IPS-20b (cell line): ENCODE measurements around the gene JDP2.

ENCODE experiments used
- H3K27ac ChIP-seq: one replicate; pipeline ENCODE4 v1.5.1; 2013; ENCODE audit warnings: low read length
- H3K27me3 ChIP-seq: 2 replicates; pipeline ENCODE4 v1.6.1; 2013; ENCODE audit warnings: mild to moderate bottlenecking, low read length, inconsistent platforms; ENCODE audit not compliant: insufficient read depth
- H3K36me3 ChIP-seq: 2 replicates; pipeline ENCODE4 v1.6.1; 2013; ENCODE audit warnings: low read depth, mild to moderate bottlenecking, inconsistent platforms, low read length, moderate library complexity; ENCODE audit not compliant: insufficient read depth
- H3K4me1 ChIP-seq: 2 replicates; pipeline ENCODE4 v1.6.1; 2013; ENCODE audit warnings: mild to moderate bottlenecking, control low read depth, inconsistent platforms, low read length, moderate library complexity; ENCODE audit not compliant: insufficient read depth
- H3K4me3 ChIP-seq: 2 replicates; pipeline ENCODE4 v1.5.1; 2013; ENCODE audit warnings: mild to moderate bottlenecking, low read length, inconsistent platforms
- H3K9ac ChIP-seq: 2 replicates; pipeline ENCODE4 v1.6.1; 2013; ENCODE audit warnings: low read depth, mild to moderate bottlenecking, inconsistent platforms, low read length, moderate library complexity
- H3K9me3 ChIP-seq: 2 replicates; pipeline ENCODE4 v1.6.1; 2013; ENCODE audit warnings: mild to moderate bottlenecking, low read depth, low read length, inconsistent platforms; ENCODE audit not compliant: insufficient read depth

The JDP2 gene

GRCh38 chr14:75450381-75451276 lies 22.8 kb downstream of the JDP2 start:
- H3K27ac ChIP-seq, result no peak overlapping the region
- H3K36me3 ChIP-seq, result no peaks in the 10 kb centered on the region; the same call in 1 of the 2 replicates
- peaks cover 21% of the 10 kb centered on the region for H3K4me1 ChIP-seq
- H3K9me3 ChIP-seq, result no peaks in the 10 kb centered on the region
- H3K4me3 ChIP-seq, result no peak overlapping the region
- H3K9ac ChIP-seq, result no peak overlapping the region
- no peaks in the 10 kb centered on the region for H3K27me3 ChIP-seq

- H3K9me3 ChIP-seq, result no peaks in the 10 kb centered on the region
- peak overlapping the region; percentile 11 for H3K27ac ChIP-seq
- no peaks in the 10 kb centered on the region; the same call in 1 of the 2 replicates for H3K36me3 ChIP-seq
- no peaks in the 10 kb centered on the region for H3K27me3 ChIP-seq
- no peak overlapping the region for H3K4me3 ChIP-seq
- H3K4me1 ChIP-seq, result peaks cover 28% of the 10 kb centered on the region
- H3K9ac ChIP-seq, result peak overlapping the region; percentile 55
These were observed 24.5 kb downstream of the JDP2 start for GRCh38 chr14:75452324-75452723.

GRCh38 chr14:75452900-75453816 lies 25.3 kb downstream of the JDP2 start:
- no peaks in the 10 kb centered on the region; the same call in 1 of the 2 replicates for H3K36me3 ChIP-seq
- no peaks in the 10 kb centered on the region for H3K9me3 ChIP-seq
- H3K27me3 ChIP-seq, result no peaks in the 10 kb centered on the region
- H3K9ac ChIP-seq, result peak overlapping the region; percentile 74
- H3K4me3 ChIP-seq, result peak overlapping the region; percentile 13; the same call in 1 of the 2 replicates
- peak overlapping the region; percentile 11 for H3K27ac ChIP-seq
- peaks cover 31% of the 10 kb centered on the region for H3K4me1 ChIP-seq

DNA sequence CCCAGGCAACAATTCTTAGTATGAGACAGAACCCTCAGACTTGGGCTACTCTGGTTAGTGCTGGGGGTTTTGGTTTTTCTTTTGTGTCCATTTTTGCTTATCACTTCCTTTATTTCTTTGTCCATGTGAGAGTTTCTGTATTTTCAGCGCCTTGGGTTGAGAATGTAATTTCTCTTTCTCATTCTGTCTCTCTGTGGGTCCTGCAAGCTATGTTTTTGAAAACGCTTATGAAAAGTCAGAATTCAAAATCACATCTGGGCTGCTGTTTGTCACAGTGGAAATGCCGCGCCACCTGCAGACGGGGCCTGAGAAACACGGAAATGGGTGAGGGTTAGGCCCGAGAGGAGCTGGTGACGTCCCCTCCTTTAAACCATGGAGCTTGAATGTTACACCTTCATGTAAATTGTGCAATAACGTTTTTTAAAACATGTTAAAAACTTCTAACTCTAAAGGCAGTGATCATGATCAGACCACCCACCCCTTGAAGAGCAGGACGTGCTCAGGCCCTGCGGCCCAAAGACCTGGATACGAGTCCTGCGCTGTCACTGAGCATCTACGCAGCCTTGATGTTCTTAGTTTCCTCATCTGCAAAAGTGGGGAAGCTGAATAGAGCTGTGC lies 26.1 kb downstream of the JDP2 start:
- peak overlapping the region; percentile 11 for H3K27ac ChIP-seq

GRCh38 chr14:75454963-75455546 lies 27.2 kb downstream of the JDP2 start:
- Histone ChIP-seq H3K36me3 (no peaks in the 10 kb centered on the region; the same call in 1 of the 2 replicates), H3K27ac (no peak overlapping the region), H3K4me1 (peaks cover 36% of the 10 kb centered on the region), H3K4me3 (no peak overlapping the region), H3K9ac (no peak overlapping the region), H3K9me3 (no peaks in the 10 kb centered on the region), H3K27me3 (no peaks in the 10 kb centered on the region)

More for the DNA sequence above, 26.1 kb downstream of the JDP2 start:
- Histone ChIP-seq H3K9ac (peak overlapping the region; percentile 74), H3K4me3 (no peak overlapping the region), H3K36me3 (no peaks in the 10 kb centered on the region; the same call in 1 of the 2 replicates), H3K9me3 (no peaks in the 10 kb centered on the region), H3K4me1 (peaks cover 35% of the 10 kb centered on the region), H3K27me3 (no peaks in the 10 kb centered on the region)

DNA sequence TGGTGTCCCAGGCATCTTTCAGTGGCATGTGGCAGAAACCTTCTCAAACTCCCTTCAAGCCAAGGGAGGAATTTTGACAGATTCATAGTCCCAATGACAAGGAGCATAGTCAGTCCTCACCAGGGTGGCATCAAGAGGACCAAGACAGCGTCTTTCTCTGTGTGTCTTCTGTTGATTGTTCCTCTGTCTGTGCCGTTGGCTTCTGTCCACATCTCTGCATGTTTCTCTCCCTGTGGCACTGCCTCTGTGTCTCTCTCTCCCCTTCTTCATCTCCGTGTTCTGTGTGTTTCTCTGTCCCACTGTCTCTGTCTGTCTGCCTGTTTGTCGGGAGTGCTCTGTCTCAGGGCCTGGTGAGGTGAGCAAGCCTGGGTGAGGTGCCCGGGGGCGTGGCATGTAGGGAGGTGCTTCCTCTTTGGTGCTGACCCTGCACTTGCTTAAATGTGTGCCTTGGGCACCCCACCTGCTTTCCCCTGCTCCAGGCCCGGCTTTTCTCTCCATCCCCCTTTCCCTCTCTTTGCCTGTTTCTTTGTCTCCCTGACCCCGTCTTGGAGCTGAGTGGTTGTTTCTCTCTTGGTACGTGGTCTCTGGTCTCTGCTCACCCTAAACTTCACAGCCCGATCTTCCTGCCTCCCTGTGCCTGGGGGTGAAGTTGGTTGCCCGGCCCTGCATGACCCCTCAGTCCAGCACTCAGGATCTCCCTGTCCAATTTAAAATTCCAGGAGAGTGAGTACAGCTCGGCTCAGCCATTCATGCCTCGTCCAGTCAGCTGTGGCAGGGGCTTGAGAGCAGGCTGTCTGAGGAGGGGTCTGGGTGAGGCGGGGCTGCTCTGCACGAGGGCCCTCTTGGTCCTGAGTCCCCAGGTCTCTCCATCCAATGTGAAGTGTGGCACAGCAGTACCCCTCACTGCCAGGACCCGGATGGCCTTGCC lies 28.5 kb downstream of the JDP2 start:
- Histone ChIP-seq H3K4me3 (no peak overlapping the region), H3K27me3 (no peaks in the 10 kb centered on the region), H3K4me1 (peaks cover 36% of the 10 kb centered on the region), H3K9ac (no peak overlapping the region), H3K36me3 (no peaks in the 10 kb centered on the region; the same call in 1 of the 2 replicates), H3K9me3 (no peaks in the 10 kb centered on the region), H3K27ac (no peak overlapping the region)

- Histone ChIP-seq H3K9me3 (no peaks in the 10 kb centered on the region), H3K4me1 (peaks cover 36% of the 10 kb centered on the region), H3K27ac (no peak overlapping the region), H3K4me3 (no peak overlapping the region), H3K9ac (peak overlapping the region; percentile 13; the same call in 1 of the 2 replicates), H3K27me3 (no peaks in the 10 kb centered on the region), H3K36me3 (no peaks in the 10 kb centered on the region; the same call in 1 of the 2 replicates)
These were observed 29.1 kb downstream of the JDP2 start for GRCh38 chr14:75456997-75457335.

- Histone ChIP-seq H3K27ac (no peak overlapping the region), H3K4me1 (peaks cover 29% of the 10 kb centered on the region), H3K9ac (peak overlapping the region; percentile 13; the same call in 1 of the 2 replicates), H3K9me3 (no peaks in the 10 kb centered on the region), H3K27me3 (no peaks in the 10 kb centered on the region), H3K4me3 (no peak overlapping the region), H3K36me3 (peaks cover 5% of the 10 kb centered on the region; the same call in 1 of the 2 replicates)
These were observed 29.9 kb downstream of the JDP2 start for GRCh38 chr14:75457648-75458165.

GRCh38 chr14:75458305-75458704 lies 30.5 kb downstream of the JDP2 start:
- Histone ChIP-seq H3K27me3 (no peaks in the 10 kb centered on the region), H3K9ac (no peak overlapping the region), H3K9me3 (no peaks in the 10 kb centered on the region), H3K4me1 (peaks cover 27% of the 10 kb centered on the region), H3K27ac (no peak overlapping the region), H3K4me3 (no peak overlapping the region), H3K36me3 (peaks cover 10% of the 10 kb centered on the region; the same call in 1 of the 2 replicates)

DNA sequence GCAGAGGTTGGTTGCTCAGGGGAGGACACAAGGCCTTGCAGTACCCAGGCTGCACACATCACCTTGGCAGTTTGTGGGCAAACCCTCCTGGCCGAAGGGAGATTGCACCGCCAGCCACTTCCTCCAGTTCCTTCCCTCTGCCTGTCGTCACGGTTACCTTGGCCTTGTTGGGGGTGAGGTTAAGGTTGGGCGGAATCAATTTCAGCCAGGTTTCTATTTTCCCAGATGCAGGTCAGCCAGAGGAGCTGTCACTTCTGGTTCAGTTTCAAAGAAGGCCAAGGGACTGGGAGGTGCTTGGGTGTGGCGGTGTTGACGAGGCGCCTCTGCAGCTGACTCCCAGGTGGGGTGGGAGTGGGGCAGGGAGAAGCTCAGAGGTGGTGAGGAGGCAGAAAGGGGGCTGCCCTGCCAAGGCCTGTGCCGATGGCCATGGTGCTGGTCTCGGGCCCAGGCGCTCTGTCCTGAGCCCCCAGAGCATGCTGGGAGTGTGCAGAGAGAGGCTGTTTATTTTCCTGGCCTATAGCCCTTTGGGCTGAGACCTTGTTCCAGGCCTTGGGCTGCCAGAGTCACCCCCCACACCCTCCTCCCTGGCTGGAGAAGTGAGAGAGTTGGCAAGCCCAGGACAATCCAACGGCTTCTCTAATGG lies 31.4 kb downstream of the JDP2 start:
- Histone ChIP-seq H3K9ac (no peak overlapping the region), H3K4me1 (peaks cover 18% of the 10 kb centered on the region), H3K27ac (no peak overlapping the region), H3K9me3 (no peaks in the 10 kb centered on the region), H3K36me3 (peaks cover 10% of the 10 kb centered on the region; the same call in 1 of the 2 replicates), H3K27me3 (no peaks in the 10 kb centered on the region), H3K4me3 (no peak overlapping the region)
